Natural killer cell (primary cell): Measurements from ENCODE around the gene HYDIN. TPM values are rescaled to one million over a fixed set of nuclear protein-coding genes. Genes with fewer than 3 reads are reported as not detected.

Source experiments
- ATAC-seq, 3 donors: fragments of 150-1000 bp in 2 of 3; fragments of 200-7000 bp in 1 of 3; cut with Tn5 transposase; 1 replicate in 1 of 3; 2 replicates in 2 of 3; pipeline ENCODE4 v1.10.0; 2021; ENCODE audit warnings: mild to moderate bottlenecking in 2 of 3, moderate library complexity in 2 of 3
- DNase-seq, 2 donors: peaks; one replicate each; pipeline versions ENCODE4 v3.0.0 to v3.0.0-alpha.2; 2013 to 2021; ENCODE audit warnings: mixed read lengths in 1 of 2
- H3K27ac ChIP-seq: one replicate; pipeline ENCODE4 v1.5.1; 2013; ENCODE audit warnings: mild to moderate bottlenecking, low read length
- H3K27me3 ChIP-seq: one replicate; pipeline ENCODE4 v1.6.1; 2013; ENCODE audit warnings: low read length; ENCODE audit not compliant: control insufficient read depth, insufficient read depth
- H3K36me3 ChIP-seq: one replicate; pipeline ENCODE4 v1.6.1; 2013; ENCODE audit warnings: low read length; ENCODE audit not compliant: control insufficient read depth, insufficient read depth
- H3K4me1 ChIP-seq: one replicate; pipeline ENCODE4 v1.6.1; 2013; ENCODE audit warnings: low read length; ENCODE audit not compliant: control insufficient read depth, insufficient read depth
- H3K4me3 ChIP-seq: one replicate; pipeline ENCODE4 v1.5.1; 2013; ENCODE audit warnings: low read length
- H3K9me3 ChIP-seq: one replicate; pipeline ENCODE4 v1.6.1; 2013; ENCODE audit warnings: low read length; ENCODE audit not compliant: control insufficient read depth, insufficient read depth
- H3K27ac Mint-ChIP-seq, 2 donors: one replicate each; pipeline ENCODE4 v1.8.0; 2022; ENCODE audit warnings: mild to moderate bottlenecking in 2 of 2, mixed read lengths in 2 of 2, moderate library complexity in 1 of 2
- H3K27me3 Mint-ChIP-seq, 2 donors: one replicate each; pipeline ENCODE4 v1.8.0; 2022; ENCODE audit warnings: low read depth in 2 of 2, mixed read lengths in 2 of 2
- H3K36me3 Mint-ChIP-seq: one replicate; pipeline ENCODE4 v1.8.0; 2022; ENCODE audit warnings: mixed read lengths
- H3K4me1 Mint-ChIP-seq, 2 donors: one replicate each; pipeline ENCODE4 v1.8.0; 2022; ENCODE audit warnings: mixed read lengths in 2 of 2
- H3K4me3 Mint-ChIP-seq: one replicate; pipeline ENCODE4 v1.8.0; 2022; ENCODE audit warnings: mild to moderate bottlenecking, moderate library complexity, mixed read lengths
- H3K9me3 Mint-ChIP-seq, 2 donors: one replicate each; pipeline ENCODE4 v1.8.0; 2022; ENCODE audit warnings: mixed read lengths in 2 of 2
- WGBS: methylation state at CpG from one replicate; pipeline ENCODE4 v1.1.7; 2013; ENCODE audit warnings: missing lambda C conversion rate; ENCODE audit not compliant: insufficient coverage; 5-methylcytosine and 5-hydroxymethylcytosine counted together
- intact Hi-C: fragments of 100-400 bp; cut with micrococcal nuclease; formaldehyde crosslinking; loops from one replicate; pipeline ENCODE4 v1.14.2; 2022
- total RNA-seq, 4 donors: library from RNA; stranded (reverse); fragments of 120-200 nt in 1 of 4; gene quantifications; one replicate each; pipeline versions ENCODE4 v1.2.3 to v1.2.4, GENCODE V29; 2013 to 2022
- TF ChIP-seq, protein P1 (sequence below): fragments of 200-600 bp; IDR thresholded peaks from one replicate; pipeline ENCODE4 v1.8.0; 2022; ENCODE audit warnings: antibody characterized with exemption

HYDIN gene
- total RNA-seq, 3 donors from 2014 or later (not counting 1 experiment from before 2014, with no cell fraction given) = 0.43 to 1.1 (median 0.82) TPM

DNA sequence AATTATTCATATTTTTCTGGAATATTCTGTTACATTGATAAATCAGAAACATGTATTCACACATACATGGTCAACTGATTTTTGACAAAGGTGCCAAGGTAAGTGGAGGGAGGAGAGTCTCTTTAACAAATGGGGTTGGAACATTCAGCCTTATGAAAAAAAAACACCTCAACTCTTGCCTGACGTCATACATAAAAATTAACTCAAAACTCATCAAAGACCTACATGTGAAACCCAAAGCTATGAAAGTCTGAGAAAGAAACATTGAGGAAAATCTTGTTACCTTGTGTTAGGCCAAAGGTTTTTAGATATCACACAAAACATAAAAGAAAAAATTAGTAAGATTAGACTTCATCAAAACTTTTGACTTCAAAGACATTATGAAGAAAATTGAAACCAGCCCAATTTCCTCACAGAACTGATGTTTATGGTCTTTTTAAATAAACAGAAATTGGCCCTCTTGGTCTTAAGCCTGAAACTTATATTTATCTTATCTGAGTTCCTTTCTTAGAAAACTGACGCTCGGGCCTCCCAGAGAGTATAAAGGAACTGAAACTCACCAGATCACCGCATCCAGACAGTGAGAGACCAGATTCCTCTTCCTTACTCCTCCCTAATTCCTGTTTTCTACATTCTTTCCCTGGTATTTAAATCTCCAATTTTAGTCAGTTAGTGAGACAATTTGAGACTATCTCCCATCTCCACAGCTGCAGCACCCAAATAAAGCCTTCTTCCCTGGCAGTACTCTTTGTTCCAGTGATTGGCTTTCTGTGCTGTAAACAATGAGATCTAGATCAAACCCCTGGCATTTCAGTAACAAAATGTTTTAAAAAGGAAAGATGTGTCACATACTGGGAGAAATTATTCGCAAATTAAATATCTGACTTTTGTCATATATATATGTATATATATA, 4.0 kb downstream of the HYDIN start:
- DNase-seq (no peak), ATAC-seq (no peak)
- peaks cover 6 to 7% of the 10 kb centered on the region in 2 donors for H3K4me1 Mint-ChIP-seq
- Histone ChIP-seq H3K4me1 (peaks cover 8% of the 10 kb centered on the region), H3K9me3 (peaks cover 12% of the 10 kb centered on the region), H3K36me3 (no peaks in the 10 kb centered on the region), H3K27ac (no peak overlapping the region), H3K27me3 (peaks cover 22% of the 10 kb centered on the region), H3K4me3 (no peak overlapping the region)
- intact Hi-C loops = no loop called here
- WGBS = 59% methylated on average over 4 of the region's 5 CpGs
- H3K9me3 Mint-ChIP-seq = peaks cover 9 to 10% of the 10 kb centered on the region in 2 donors
- no peak overlapping the region for H3K27ac Mint-ChIP-seq
- TF ChIP-seq, protein P1, sequence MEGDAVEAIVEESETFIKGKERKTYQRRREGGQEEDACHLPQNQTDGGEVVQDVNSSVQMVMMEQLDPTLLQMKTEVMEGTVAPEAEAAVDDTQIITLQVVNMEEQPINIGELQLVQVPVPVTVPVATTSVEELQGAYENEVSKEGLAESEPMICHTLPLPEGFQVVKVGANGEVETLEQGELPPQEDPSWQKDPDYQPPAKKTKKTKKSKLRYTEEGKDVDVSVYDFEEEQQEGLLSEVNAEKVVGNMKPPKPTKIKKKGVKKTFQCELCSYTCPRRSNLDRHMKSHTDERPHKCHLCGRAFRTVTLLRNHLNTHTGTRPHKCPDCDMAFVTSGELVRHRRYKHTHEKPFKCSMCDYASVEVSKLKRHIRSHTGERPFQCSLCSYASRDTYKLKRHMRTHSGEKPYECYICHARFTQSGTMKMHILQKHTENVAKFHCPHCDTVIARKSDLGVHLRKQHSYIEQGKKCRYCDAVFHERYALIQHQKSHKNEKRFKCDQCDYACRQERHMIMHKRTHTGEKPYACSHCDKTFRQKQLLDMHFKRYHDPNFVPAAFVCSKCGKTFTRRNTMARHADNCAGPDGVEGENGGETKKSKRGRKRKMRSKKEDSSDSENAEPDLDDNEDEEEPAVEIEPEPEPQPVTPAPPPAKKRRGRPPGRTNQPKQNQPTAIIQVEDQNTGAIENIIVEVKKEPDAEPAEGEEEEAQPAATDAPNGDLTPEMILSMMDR = no peak
- H3K36me3 Mint-ChIP-seq = peaks cover 24% of the 10 kb centered on the region
- H3K4me3 Mint-ChIP-seq = no peak overlapping the region
- H3K27me3 Mint-ChIP-seq = peaks cover 27 to 45% of the 10 kb centered on the region in 2 donors

DNA sequence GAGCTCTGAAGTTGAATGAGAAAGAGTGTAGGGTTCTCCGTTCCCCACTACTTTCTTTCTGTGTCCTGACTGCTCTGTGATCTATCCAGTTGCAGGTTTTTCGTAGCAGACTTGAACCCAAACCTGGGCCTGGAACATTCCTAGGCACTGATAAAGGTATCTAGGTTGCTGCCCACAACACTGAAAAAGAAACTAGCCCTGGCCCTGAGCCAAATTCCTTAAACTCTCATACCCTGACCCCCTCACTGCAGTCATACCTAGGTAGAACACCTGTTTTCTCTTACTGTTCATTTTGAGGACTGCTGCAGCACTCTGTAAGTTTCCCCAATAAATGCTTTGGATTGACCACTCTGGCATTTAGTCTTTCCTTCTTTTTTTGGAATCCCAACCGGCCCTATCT, 5.4 kb downstream of the HYDIN start:
- H3K4me1 Mint-ChIP-seq = no peaks in the 10 kb centered on the region
- no peaks in the 10 kb centered on the region for H3K36me3 ChIP-seq
- peaks cover 14 to 40% of the 10 kb centered on the region in 2 donors for H3K27me3 Mint-ChIP-seq
- TF ChIP-seq, protein P1 = no peak
- no peak overlapping the region for H3K27ac Mint-ChIP-seq
- ATAC-seq (no peak), DNase-seq (no peak)
- intact Hi-C loops = no loop called here
- no peak overlapping the region for H3K4me3 ChIP-seq
- no peak overlapping the region for H3K4me3 Mint-ChIP-seq
- 78% methylated on average over 3 of the region's 3 CpGs for WGBS
- peaks cover under 1% of the 10 kb centered on the region for H3K4me1 ChIP-seq
- H3K27me3 ChIP-seq = peaks cover 14% of the 10 kb centered on the region
- peaks cover 10% of the 10 kb centered on the region for H3K9me3 ChIP-seq
- no peak overlapping the region for H3K27ac ChIP-seq
- H3K36me3 Mint-ChIP-seq = peaks cover 24% of the 10 kb centered on the region
- H3K9me3 Mint-ChIP-seq = peaks cover 9 to 10% of the 10 kb centered on the region in 2 donors

DNA sequence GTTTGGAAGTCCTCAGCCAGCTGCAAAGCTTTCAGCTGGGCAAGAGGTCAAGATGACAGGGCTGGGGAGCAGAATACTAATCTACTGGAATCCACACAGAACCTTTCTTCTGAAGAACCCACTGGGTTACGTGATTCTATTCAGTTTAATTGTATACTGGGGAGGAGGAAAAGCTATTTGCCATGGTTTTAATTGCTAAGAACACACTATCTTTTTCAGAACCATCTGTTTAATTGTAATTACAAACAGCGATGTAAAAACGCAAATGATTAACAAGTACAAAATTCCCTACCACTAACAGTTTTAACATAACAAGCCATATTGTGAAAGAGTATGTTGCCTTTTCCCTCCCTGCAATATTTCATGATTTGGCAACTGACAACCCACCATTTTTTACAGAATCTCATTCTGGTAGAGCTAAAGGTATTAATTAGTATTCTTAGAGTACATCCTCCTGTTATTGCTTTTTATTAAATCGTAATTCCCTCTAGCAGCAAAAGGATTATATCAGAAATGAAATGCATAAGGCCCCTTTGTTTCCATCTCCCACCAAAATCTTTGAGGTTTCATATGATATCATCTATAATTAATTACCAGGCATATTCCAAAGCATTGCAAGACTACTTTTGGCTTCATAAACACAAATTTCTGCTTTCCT, 12.1 kb downstream of the HYDIN start:
- no peaks in the 10 kb centered on the region for H3K36me3 Mint-ChIP-seq
- H3K4me3 ChIP-seq = no peak overlapping the region
- no peak for DNase-seq
- H3K9me3 ChIP-seq = no peaks in the 10 kb centered on the region
- no peaks in the 10 kb centered on the region for H3K36me3 ChIP-seq
- ATAC-seq = no peak
- no peaks in the 10 kb centered on the region for H3K4me1 ChIP-seq
- peaks cover 21 to 71% of the 10 kb centered on the region in 2 donors for H3K27me3 Mint-ChIP-seq
- H3K4me1 Mint-ChIP-seq = no peaks in the 10 kb centered on the region
- no peak overlapping the region for H3K27ac ChIP-seq
- intact Hi-C loops = no loop called here
- peaks cover 6% of the 10 kb centered on the region for H3K27me3 ChIP-seq
- H3K4me3 Mint-ChIP-seq = no peak overlapping the region
- TF ChIP-seq, protein P1 = no peak
- peaks cover 0 to 2% of the 10 kb centered on the region in 2 donors for H3K9me3 Mint-ChIP-seq
- no peak overlapping the region for H3K27ac Mint-ChIP-seq
- 73% methylated on average over 3 of the region's 4 CpGs for WGBS
